A549 (cell line): ENCODE measurements around the gene CELF5. TPM values are rescaled to one million over a fixed set of nuclear protein-coding genes. Genes with fewer than 3 reads are reported as not detected.
A peak's percentile ranks its signal among the peaks of the same experiment; 100 is the strongest.
"Not testable (repeated sequence)": the region's sequence is repeated elsewhere in the genome, so short reads cannot be mapped to it uniquely, and the experiment has no call there.

ENCODE experiments used
- ATAC-seq, 2 experiments: fragments of 200-7000 bp in 1 of 2; fragments of >200 bp in 1 of 2; cut with Nextera tagmentation in 1 of 2; cut with Tn5 transposase in 1 of 2; 3 replicates each; pipeline versions ENCODE4 v1.8.0 to v1.9.1; 2018 to 2020; ENCODE audit warnings: mild to moderate bottlenecking in 1 of 2, moderate library complexity in 1 of 2
- CTCF ChIA-PET: fragments of 300-600 bp; sonication (Branson Sonifier 250); formaldehyde crosslinking; extraction: SDS; loops from one replicate; lab custom pipeline; 2021; ENCODE audit warnings: antibody characterized with exemption, inconsistent platforms; lab: Yijun Ruan, JAX
- POLR2A ChIA-PET: fragments of 350-600 bp; formaldehyde crosslinking; extraction: SDS; loops from one replicate; lab custom pipeline; 2021; ENCODE audit warnings: antibody characterized with exemption, inconsistent platforms; lab: Yijun Ruan, JAX
- DNase-seq, 2 experiments: peaks; one replicate each; pipeline versions ENCODE4 v3.0.0 to v3.0.0-alpha.2; 2011 to 2016; ENCODE audit warnings: low read depth in 1 of 2, low spot score in 1 of 2
- FAIRE-seq: peaks from 2 replicates; lab custom pipeline; 2011; peaks lifted over from hg19 to GRCh38; lab: Jason Lieb, UNC
- H3K27ac ChIP-seq, 2 experiments: fragments of >200 bp; sonication (Bioruptor Twin); formaldehyde crosslinking; 3 replicates each; pipeline ENCODE4 v1.5.1; 2016 to 2017
- H3K4me1 ChIP-seq: fragments of >200 bp; sonication (Bioruptor Twin); formaldehyde crosslinking; 3 replicates; pipeline ENCODE4 v1.6.1; 2016
- H3K4me2 ChIP-seq: fragments of >200 bp; sonication (Bioruptor Twin); formaldehyde crosslinking; 3 replicates; pipeline ENCODE4 v1.6.1; 2016
- H3K4me3 ChIP-seq: fragments of >200 bp; sonication (Bioruptor Twin); formaldehyde crosslinking; 3 replicates; pipeline ENCODE4 v1.5.1; 2016
- H3K9me3 ChIP-seq: fragments of >200 bp; sonication (Bioruptor Twin); formaldehyde crosslinking; 3 replicates; pipeline ENCODE4 v1.6.1; 2016
- ATOH8 ChIP-seq: fragments of 250-450 bp; sonication (Bioruptor Pico); IDR thresholded peaks from 2 replicates; pipeline ENCODE4 v1.5.0; 2020; ENCODE audit warnings: low read depth, mild to moderate bottlenecking, moderate library complexity
- BHLHE40 ChIP-seq: IDR thresholded peaks from 2 replicates; pipeline ENCODE4 v1.6.1; 2012; ENCODE audit warnings: low read depth, low read length, inconsistent platforms
- CBX2 ChIP-seq: fragments of 200-600 bp; sonication (generic); IDR thresholded peaks from 2 replicates; pipeline ENCODE4 v1.6.1; 2016; ENCODE audit warnings: low read depth, mild to moderate bottlenecking, borderline replicate concordance
- CEBPB ChIP-seq, 2 experiments: fragments of >200 bp in 1 of 2; sonication (Bioruptor Twin) in 1 of 2; formaldehyde crosslinking in 1 of 2; IDR thresholded peaks; 2 replicates each; pipeline ENCODE4 v1.6.1; 2012 to 2016
- CHD2 ChIP-seq: fragments of 150-350 bp; IDR thresholded peaks from 2 replicates; pipeline ENCODE4 v1.6.1; 2014; ENCODE audit warnings: low read length; ENCODE audit not compliant: partially characterized antibody
- E2F6 ChIP-seq: IDR thresholded peaks from 2 replicates; pipeline ENCODE4 v1.6.1; 2012; ENCODE audit warnings: low read depth, borderline replicate concordance
- ELK1 ChIP-seq: fragments of 150-350 bp; IDR thresholded peaks from 2 replicates; pipeline ENCODE4 v1.6.1; 2014; ENCODE audit warnings: low read depth, mild to moderate bottlenecking, low read length
- FOSB ChIP-seq: fragments of 250-450 bp; sonication (Bioruptor Pico); IDR thresholded peaks from 2 replicates; pipeline ENCODE4 v1.5.0; 2020; ENCODE audit warnings: mild to moderate bottlenecking, moderate library complexity
- GATA3 ChIP-seq: IDR thresholded peaks from 2 replicates; pipeline ENCODE4 v1.6.1; 2012; ENCODE audit warnings: borderline replicate concordance
- HMGXB4 ChIP-seq: fragments of 250-450 bp; sonication (Bioruptor Pico); IDR thresholded peaks from 2 replicates; pipeline ENCODE4 v1.5.0; 2021; ENCODE audit warnings: mild to moderate bottlenecking, moderate library complexity, borderline replicate concordance
- JUN ChIP-seq, 2 experiments: fragments of >200 bp; sonication (Bioruptor Twin); formaldehyde crosslinking; IDR thresholded peaks; 2 replicates in 1 of 2; 3 replicates in 1 of 2; pipeline ENCODE4 v1.6.1; 2016 to 2017
- POLR2A ChIP-seq: IDR thresholded peaks from 2 replicates; pipeline ENCODE4 v1.6.1; 2012; ENCODE audit warnings: mild to moderate bottlenecking, low read length
- POLR2AphosphoS2 ChIP-seq: conservative IDR thresholded peaks from 2 replicates; pipeline ENCODE4 v1.6.1; 2012; ENCODE audit warnings: low read length, improper control_type of control experiment, inconsistent platforms
- RCOR1 ChIP-seq: fragments of 150-350 bp; IDR thresholded peaks from 2 replicates; pipeline ENCODE4 v1.6.1; 2014; ENCODE audit warnings: antibody characterized with exemption, low read length, low read depth
- SMC3 ChIP-seq: fragments of >200 bp; sonication (Bioruptor Twin); formaldehyde crosslinking; IDR thresholded peaks from 3 replicates; pipeline ENCODE4 v1.6.1; 2018; ENCODE audit warnings: inconsistent platforms
- SREBF2 ChIP-seq: fragments of 450-650 bp; IDR thresholded peaks from 2 replicates; pipeline ENCODE4 v1.6.1; 2014; ENCODE audit warnings: mild to moderate bottlenecking, moderate library complexity
- TFCP2L1 ChIP-seq: fragments of 250-450 bp; sonication (Bioruptor Pico); IDR thresholded peaks from 2 replicates; pipeline ENCODE4 v1.5.0; 2021; ENCODE audit warnings: mild to moderate bottlenecking
- ZFP36 ChIP-seq: fragments of 450-650 bp; IDR thresholded peaks from 2 replicates; pipeline ENCODE4 v1.6.1; 2014; ENCODE audit warnings: borderline replicate concordance; ENCODE audit not compliant: partially characterized antibody
- ZSCAN20 ChIP-seq: fragments of 250-450 bp; sonication (Bioruptor Pico); IDR thresholded peaks from 2 replicates; pipeline ENCODE4 v1.8.0; 2022; ENCODE audit warnings: mild to moderate bottlenecking, moderate library complexity
- WGBS: methylation state at CpG from one replicate; pipeline ENCODE4 v1.1.6; 2017; ENCODE audit errors: missing lambda C conversion rate; 5-methylcytosine and 5-hydroxymethylcytosine counted together
- polyA plus RNA-seq, 4 experiments: library from polyadenylated mRNA; depleted of rRNA in 3 of 4; stranded (reverse); fragments of >200 nt; fragmentation: RNase III in 1 of 4; extraction: RNeasy Plus Mini Kit Qiagen cat#74134 plus additional on column Dnase treatment in 1 of 4; gene quantifications; 2 replicates in 3 of 4; 3 replicates in 1 of 4; pipeline ENCODE4 v1.2.3, GENCODE V29; 2011 to 2017

The CELF5 gene
- polyA plus RNA-seq, 2 of the 4 experiments (the other 2 are of a cell fraction): 0.31 to 0.61 TPM

- ChIA-PET POLR2A (no interaction called here), CTCF (interaction anchor here (0.9 to 2.2 kb wide), 8 partner anchors 10 to 173 kb away, joined by 3 to 11 read pairs (median 4); no protein-coding TSS in a partner anchor)
- 77% methylated on average over 9 of the region's 9 CpGs for WGBS
- Histone ChIP-seq H3K4me2 (no peak overlapping the region), H3K27ac (no peak overlapping the region), H3K9me3 (no peaks in the 10 kb centered on the region), H3K4me1 (peaks cover 8% of the 10 kb centered on the region), H3K4me3 (no peak overlapping the region)
- FAIRE-seq (no peak), ATAC-seq (no peak), DNase-seq (no peak)
- TF ChIP-seq E2F6: no peak
- TF ChIP-seq FOSB (CRISPR knock-in tag): no peak
- TF ChIP-seq BHLHE40: no peak
- TF ChIP-seq SMC3: no peak
- TF ChIP-seq ZFP36: no peak
- no peak for TF ChIP-seq CBX2
- TF ChIP-seq TFCP2L1 (CRISPR knock-in tag): no peak
- TF ChIP-seq GATA3: no peak
These were observed 105.6 kb downstream of the CELF5 start for GRCh38 chr19:3330047-3330446.

- H3K4me2 ChIP-seq, FAIRE-seq, DNase-seq, H3K4me3 ChIP-seq, H3K9me3 ChIP-seq, POLR2A ChIA-PET, H3K27ac ChIP-seq, ATAC-seq: not testable (repeated sequence)
- CTCF ChIA-PET: interaction anchor here (1.3 kb wide), 1 partner anchor 97 kb away, joined by 6 read pairs; no protein-coding TSS in a partner anchor
- H3K4me1 ChIP-seq: peaks cover 30% of the 10 kb centered on the region
- whole genome bisulfite sequencing: no CpG with 5 or more reads among the region's 1 CpG
These were observed 107.8 kb downstream of the CELF5 start for GRCh38 chr19:3332232-3332631.

- Histone ChIP-seq H3K4me1 (peaks cover 37% of the 10 kb centered on the region), H3K4me2 (no peak overlapping the region), H3K27ac (peak overlapping the region; percentile 27 to 45; a peak in 2 of 6 replicates), H3K4me3 (no peak overlapping the region), H3K9me3 (no peaks in the 10 kb centered on the region)
- no peak for DNase-seq
- FAIRE-seq: no peak
- POLR2A ChIA-PET: no interaction called here
- ATAC-seq: no peak
- CTCF ChIA-PET: interaction anchor here (1.0 to 1.3 kb wide), 2 partner anchors 96 to 139 kb away, joined by 3 to 6 read pairs; no protein-coding TSS in a partner anchor
- WGBS: 24% methylated on average over 4 of the region's 4 CpGs
- TF ChIP-seq GATA3: no peak
- no peak for TF ChIP-seq POLR2AphosphoS2
- no peak for TF ChIP-seq ELK1
- TF ChIP-seq CEBPB (IDR thresholded peaks at IDR 0.05): no peak
These were observed 108.6 kb downstream of the CELF5 start for GRCh38 chr19:3333020-3333583.

- DNase-seq (no peak), FAIRE-seq (no peak), ATAC-seq (no peak)
- ChIA-PET POLR2A (no interaction called here), CTCF (interaction anchor here (1.3 kb wide), 1 partner anchor 96 kb away, joined by 6 read pairs; no protein-coding TSS in a partner anchor)
- Histone ChIP-seq H3K27ac (peak overlapping the region; percentile 27 to 45; a peak in 2 of 6 replicates), H3K4me2 (no peak overlapping the region), H3K9me3 (no peaks in the 10 kb centered on the region), H3K4me3 (no peak overlapping the region), H3K4me1 (peaks cover 42% of the 10 kb centered on the region)
- WGBS: 89% methylated on average over 8 of the region's 8 CpGs
- no peak for TF ChIP-seq ATOH8 (CRISPR knock-in tag)
- no peak for TF ChIP-seq POLR2AphosphoS2
- no peak for TF ChIP-seq HMGXB4
- no peak for TF ChIP-seq CEBPB (IDR thresholded peaks at IDR 0.05)
- no peak for TF ChIP-seq POLR2A
- TF ChIP-seq ZSCAN20 (CRISPR knock-in tag): no peak
- no peak for TF ChIP-seq JUN (IDR thresholded peaks at IDR 0.05)
- no peak for TF ChIP-seq CHD2
- no peak for TF ChIP-seq SREBF2
- TF ChIP-seq RCOR1: no peak
These were observed 109.2 kb downstream of the CELF5 start for GRCh38 chr19:3333662-3334061.

- H3K4me3 ChIP-seq, DNase-seq, FAIRE-seq, H3K9me3 ChIP-seq, POLR2A ChIA-PET: not testable (repeated sequence)
- 77% methylated on average over 7 of the region's 8 CpGs for WGBS
- CTCF ChIA-PET: interaction anchor here (0.7 to 2.2 kb wide), 5 partner anchors 29 to 138 kb away, joined by 3 to 15 read pairs (median 4); no protein-coding TSS in a partner anchor
- peak overlapping the region; percentile 81 for H3K4me2 ChIP-seq
- H3K4me1 ChIP-seq: peaks cover 45% of the 10 kb centered on the region
- peak overlapping the region; percentile 85 to 94 for H3K27ac ChIP-seq
- ATAC-seq: peak; percentile 4 to 33; a peak in 2 of 6 replicates
These were observed 110.4 kb downstream of the CELF5 start for GRCh38 chr19:3334749-3335430.
